Smooth muscle cell (in vitro differentiated cells): ENCODE measurements around the gene MLC1. TPM values are rescaled to one million over a fixed set of nuclear protein-coding genes. Genes with fewer than 3 reads are reported as not detected.

ENCODE experiments used
- DNase-seq: peaks from one replicate; lab custom pipeline; 2025; ENCODE audit not compliant: unreplicated experiment; lab: John Stamatoyannopoulos, UW
- H2AFZ ChIP-seq: fragments of 200-600 bp; sonication (generic); 2 replicates; pipeline ENCODE4 v1.6.0; 2016; ENCODE audit warnings: antibody characterized with exemption, low read depth, mild to moderate bottlenecking
- H3F3A ChIP-seq: fragments of 200-600 bp; sonication (generic); 2 replicates; pipeline ENCODE4 v1.6.0; 2017; ENCODE audit warnings: antibody characterized with exemption, low read depth
- H3K27ac ChIP-seq: fragments of 200-600 bp; sonication (generic); 2 replicates; pipeline ENCODE4 v1.5.1; 2016; ENCODE audit warnings: low read depth, mild to moderate bottlenecking
- H3K27me3 ChIP-seq: fragments of 200-600 bp; sonication (generic); 2 replicates; pipeline ENCODE4 v1.6.1; 2016; ENCODE audit warnings: low read depth, mild to moderate bottlenecking
- H3K36me3 ChIP-seq: fragments of 200-600 bp; sonication (generic); 2 replicates; pipeline ENCODE4 v1.5.1; 2016; ENCODE audit warnings: low read depth
- H3K4me1 ChIP-seq: fragments of 200-600 bp; sonication (generic); 2 replicates; pipeline ENCODE4 v1.5.1; 2016; ENCODE audit warnings: low read depth
- H3K4me2 ChIP-seq: fragments of 200-600 bp; sonication (generic); 2 replicates; pipeline ENCODE4 v1.6.0; 2016; ENCODE audit warnings: mild to moderate bottlenecking
- H3K4me3 ChIP-seq: fragments of 200-600 bp; sonication (generic); 2 replicates; pipeline ENCODE4 v1.5.1; 2016; ENCODE audit warnings: mild to moderate bottlenecking
- H3K79me2 ChIP-seq: fragments of 200-600 bp; sonication (generic); 2 replicates; pipeline ENCODE4 v1.6.0; 2016; ENCODE audit warnings: low read depth, mild to moderate bottlenecking
- H3K9ac ChIP-seq: fragments of 200-600 bp; sonication (generic); 2 replicates; pipeline ENCODE4 v1.6.0; 2016; ENCODE audit warnings: low read depth
- H3K9me3 ChIP-seq: fragments of 200-600 bp; sonication (generic); replicated peaks from 2 replicates; pipeline ENCODE4 v1.5.1; 2016; ENCODE audit warnings: low read depth
- H4K20me1 ChIP-seq: fragments of 200-600 bp; sonication (generic); 2 replicates; pipeline ENCODE4 v1.6.0; 2016; ENCODE audit warnings: low read depth
- CTCF ChIP-seq: fragments of 200-600 bp; sonication (generic); IDR thresholded peaks from 2 replicates; pipeline ENCODE4 v1.5.1; 2017; ENCODE audit warnings: borderline replicate concordance, mild to moderate bottlenecking, antibody characterized with exemption; ENCODE audit not compliant: insufficient read depth, poor library complexity, severe bottlenecking
- WGBS: methylation state at CpG from one replicate; pipeline ENCODE4 v1.1.7; 2016; ENCODE audit warnings: low lambda C conversion rate; 5-methylcytosine and 5-hydroxymethylcytosine counted together
- polyA plus RNA-seq: library from polyadenylated mRNA; unstranded; fragments of >200 nt; fragmentation: Nextera tagmentation; extraction: Ambion mirVana; gene quantifications from 2 replicates; pipeline ENCODE4 v1.2.1, GENCODE V29; 2016
- total RNA-seq: library from RNA; depleted of rRNA; stranded (reverse); fragments of >200 nt; gene quantifications from 2 replicates; pipeline ENCODE4 v1.2.3, GENCODE V29; 2014

MLC1 gene
- total and polyA plus RNA-seq, 2 experiments from 2014 or later: 4.2 to 6.3 TPM

GRCh38 chr22:50018608-50019285, 66.5 kb downstream of the MLC1 start:
- no peak for TF ChIP-seq CTCF
- H3K4me1 ChIP-seq: peaks cover 5% of the 10 kb centered on the region

GRCh38 chr22:50017701-50018224, 67.5 kb downstream of the MLC1 start:
- no peak for TF ChIP-seq CTCF
- WGBS: 81% methylated on average over 6 of the region's 6 CpGs

More at GRCh38 chr22:50018608-50019285, 66.5 kb downstream of the MLC1 start:
- no peak overlapping the region for H3K9ac ChIP-seq
- H2AFZ ChIP-seq: no peak overlapping the region
- DNase-seq: no peak
- no peaks in the 10 kb centered on the region for H3K9me3 ChIP-seq
- no peaks in the 10 kb centered on the region for H4K20me1 ChIP-seq
- H3K4me2 ChIP-seq: no peak overlapping the region
- no peak overlapping the region for H3K4me3 ChIP-seq
- H3K27me3 ChIP-seq: peaks cover 22% of the 10 kb centered on the region
- peaks cover 4% of the 10 kb centered on the region for H3F3A ChIP-seq
- WGBS: 73% methylated on average over 11 of the region's 11 CpGs
- no peaks in the 10 kb centered on the region for H3K36me3 ChIP-seq
- H3K79me2 ChIP-seq: no peaks in the 10 kb centered on the region
- no peak overlapping the region for H3K27ac ChIP-seq

GRCh38 chr22:50016988-50017700, 68.1 kb downstream of the MLC1 start:
- Histone ChIP-seq H3K27me3 (peaks cover 31% of the 10 kb centered on the region), H3K4me3 (no peak overlapping the region), H3K4me2 (peak overlapping the region; percentile 6), H3K27ac (no peak overlapping the region), H4K20me1 (no peaks in the 10 kb centered on the region), H2AFZ (no peak overlapping the region), H3K79me2 (no peaks in the 10 kb centered on the region), H3K9me3 (no peaks in the 10 kb centered on the region), H3K4me1 (peaks cover 5% of the 10 kb centered on the region), H3K9ac (no peak overlapping the region), H3F3A (peaks cover 4% of the 10 kb centered on the region), H3K36me3 (no peaks in the 10 kb centered on the region)
- TF ChIP-seq CTCF: no peak
- 68% methylated on average over 21 of the region's 21 CpGs for WGBS
- DNase-seq: no peak

More at GRCh38 chr22:50017701-50018224, 67.5 kb downstream of the MLC1 start:
- DNase-seq: no peak
- H2AFZ ChIP-seq: no peak overlapping the region
- no peak overlapping the region for H3K4me2 ChIP-seq
- peaks cover 5% of the 10 kb centered on the region for H3K4me1 ChIP-seq
- no peaks in the 10 kb centered on the region for H3K79me2 ChIP-seq
- peaks cover 25% of the 10 kb centered on the region for H3K27me3 ChIP-seq
- peaks cover 4% of the 10 kb centered on the region for H3F3A ChIP-seq
- H3K9ac ChIP-seq: no peak overlapping the region
- H3K4me3 ChIP-seq: no peak overlapping the region
- no peaks in the 10 kb centered on the region for H4K20me1 ChIP-seq
- H3K36me3 ChIP-seq: no peaks in the 10 kb centered on the region
- H3K27ac ChIP-seq: no peak overlapping the region
- H3K9me3 ChIP-seq: no peaks in the 10 kb centered on the region
